SK-N-SH treated with all-trans-retinoic acid at 6 μM for 48 hours (cell line): Measurements from ENCODE around the gene SEC61B.

Source experiments
- ATAC-seq: fragments of 200-7000 bp; cut with Tn5 transposase; 3 replicates; pipeline ENCODE4 v1.9.1; 2020; ENCODE audit warnings: mild to moderate bottlenecking, moderate library complexity
- ARNTL ChIP-seq: fragments of 450-650 bp; formaldehyde crosslinking; IDR thresholded peaks from 2 replicates; pipeline ENCODE4 v1.5.0; 2020; ENCODE audit warnings: low read depth, mild to moderate bottlenecking, moderate library complexity, borderline replicate concordance
- BACH2 ChIP-seq: fragments of 250-450 bp; sonication (Bioruptor Pico); IDR thresholded peaks from 2 replicates; pipeline ENCODE4 v1.9.0; 2021; ENCODE audit warnings: mild to moderate bottlenecking, borderline replicate concordance
- CSDC2 ChIP-seq: fragments of 250-450 bp; sonication (Bioruptor Pico); IDR thresholded peaks from 2 replicates; pipeline ENCODE4 v1.5.0; 2020; ENCODE audit warnings: mild to moderate bottlenecking, moderate library complexity
- ESRRG ChIP-seq: fragments of 250-450 bp; sonication (Bioruptor Pico); IDR thresholded peaks from 2 replicates; pipeline ENCODE4 v1.6.1; 2021; ENCODE audit warnings: mild to moderate bottlenecking
- GLIS3 ChIP-seq: fragments of 250-450 bp; sonication (Bioruptor Pico); IDR thresholded peaks from 2 replicates; pipeline ENCODE4 v1.5.0; 2020; ENCODE audit warnings: mild to moderate bottlenecking, moderate library complexity
- OSR1 ChIP-seq: fragments of 250-450 bp; sonication (Bioruptor Pico); IDR thresholded peaks from 2 replicates; pipeline ENCODE4 v1.8.0; 2022; ENCODE audit warnings: moderate library complexity, mild to moderate bottlenecking, inconsistent platforms
- PATZ1 ChIP-seq: fragments of 250-450 bp; sonication (Bioruptor Pico); IDR thresholded peaks from 2 replicates; pipeline ENCODE4 v1.8.0; 2020; ENCODE audit warnings: mild to moderate bottlenecking, moderate library complexity, borderline replicate concordance
- PPARA ChIP-seq: fragments of 250-450 bp; sonication (Bioruptor Pico); IDR thresholded peaks from 2 replicates; pipeline ENCODE4 v1.5.0; 2020; ENCODE audit warnings: mild to moderate bottlenecking, borderline replicate concordance
- RARB ChIP-seq: fragments of 250-450 bp; sonication (Bioruptor Pico); IDR thresholded peaks from 2 replicates; pipeline ENCODE4 v1.8.0; 2021; ENCODE audit warnings: mild to moderate bottlenecking, moderate library complexity
- SNAI2 ChIP-seq: fragments of 250-450 bp; sonication (Bioruptor Pico); IDR thresholded peaks from 2 replicates; pipeline ENCODE4 v1.5.0; 2020; ENCODE audit warnings: mild to moderate bottlenecking, moderate library complexity
- TCF4 ChIP-seq: fragments of 250-450 bp; sonication (Bioruptor Pico); IDR thresholded peaks from 2 replicates; pipeline ENCODE4 v1.8.0; 2021; ENCODE audit warnings: mild to moderate bottlenecking, moderate library complexity, borderline replicate concordance
- TOX ChIP-seq: fragments of 250-450 bp; sonication (Bioruptor Pico); IDR thresholded peaks from 2 replicates; pipeline ENCODE4 v1.8.0; 2021; ENCODE audit warnings: mild to moderate bottlenecking, moderate library complexity, borderline replicate concordance
- TSHZ2 ChIP-seq: fragments of 250-450 bp; sonication (Bioruptor Pico); IDR thresholded peaks from 2 replicates; pipeline ENCODE4 v1.5.0; 2020; ENCODE audit warnings: mild to moderate bottlenecking, moderate library complexity
- ZC3H10 ChIP-seq: fragments of 250-450 bp; sonication (Bioruptor Pico); IDR thresholded peaks from 2 replicates; pipeline ENCODE4 v1.5.1; 2021; ENCODE audit warnings: mild to moderate bottlenecking, moderate library complexity
- ZFP3 ChIP-seq: fragments of 250-450 bp; sonication (Bioruptor Pico); IDR thresholded peaks from 2 replicates; pipeline ENCODE4 v1.5.0; 2020; ENCODE audit warnings: mild to moderate bottlenecking, moderate library complexity
- ZFP30 ChIP-seq: fragments of 450-650 bp; formaldehyde crosslinking; IDR thresholded peaks from 2 replicates; pipeline ENCODE4 v1.5.0; 2022; ENCODE audit warnings: mild to moderate bottlenecking, moderate library complexity
- ZNF565 ChIP-seq: fragments of 450-650 bp; formaldehyde crosslinking; conservative IDR thresholded peaks from 2 replicates; pipeline ENCODE4 v1.5.0; 2020; ENCODE audit warnings: low read depth, mild to moderate bottlenecking, moderate library complexity
- ZNF70 ChIP-seq: fragments of 450-650 bp; formaldehyde crosslinking; IDR thresholded peaks from 2 replicates; pipeline ENCODE4 v1.5.0; 2020; ENCODE audit warnings: mild to moderate bottlenecking, moderate library complexity

The SEC61B gene

GRCh38 chr9:99244344-99245260 is 22.5 kb downstream of the SEC61B start:
- TF ChIP-seq PPARA (CRISPR knock-in tag) (no peak), ZFP30 (CRISPR knock-in tag) (no peak), RARB (CRISPR knock-in tag) (no peak)
- no peak for ATAC-seq

- no peak for TF ChIP-seq PATZ1
- no peak for TF ChIP-seq TOX (CRISPR knock-in tag)
- TF ChIP-seq ESRRG (CRISPR knock-in tag): no peak
- TF ChIP-seq ZFP3 (CRISPR knock-in tag): no peak
- no peak for ATAC-seq
Measured at GRCh38 chr9:99249619-99250018, 27.5 kb downstream of the SEC61B start.

- no peak for TF ChIP-seq PATZ1
- no peak for TF ChIP-seq BACH2 (CRISPR knock-in tag)
- no peak for TF ChIP-seq SNAI2 (CRISPR knock-in tag)
- TF ChIP-seq ZC3H10: no peak
- TF ChIP-seq GLIS3: no peak
- TF ChIP-seq ZFP30 (CRISPR knock-in tag): no peak
- TF ChIP-seq TSHZ2 (CRISPR knock-in tag): no peak
- no peak for TF ChIP-seq TCF4
- TF ChIP-seq, all 23 proteins: peak for 0
- ATAC-seq: no peak
Measured at GRCh38 chr9:99251157-99251556, 29.1 kb downstream of the SEC61B start.

GRCh38 chr9:99253134-99253533 is 31.1 kb downstream of the SEC61B start:
- ATAC-seq: no peak
- TF ChIP-seq ZFP3 (CRISPR knock-in tag): no peak
- TF ChIP-seq SNAI2 (CRISPR knock-in tag): no peak
- no peak for TF ChIP-seq CSDC2
- no peak for TF ChIP-seq ZC3H10
- no peak for TF ChIP-seq OSR1
- TF ChIP-seq TOX (CRISPR knock-in tag): no peak
- no peak for TF ChIP-seq GLIS3
- TF ChIP-seq ESRRG (CRISPR knock-in tag): no peak
- no peak for TF ChIP-seq ZFP30 (CRISPR knock-in tag)
- TF ChIP-seq ZNF70: no peak
- no peak for TF ChIP-seq ZNF565 (CRISPR knock-in tag)
- no peak for TF ChIP-seq PATZ1
- TF ChIP-seq TCF4: no peak
- no peak for TF ChIP-seq ARNTL (CRISPR knock-in tag)
